ENCODE measurements around the gene OR5AL1. TPM values are rescaled to one million over a fixed set of nuclear protein-coding genes. Genes with fewer than 3 reads are reported as not detected.
"Not testable (repeated sequence)": the region's sequence is repeated elsewhere in the genome, so short reads cannot be mapped to it uniquely, and the experiment has no call there.

The OR5AL1 gene
- not detected for polyA plus RNA-seq (2012; ENCODE audit: missing spikeins)

GRCh38 chr11:56412396-56412795, at the start of gene OR5AL1:
Gene OR5AL1, plus strand, starts transcription at chr11:56412696.
- no peak for DNase-seq (ENCODE audit: insufficient read length)
- no peak for TF ChIP-seq TAF1 (IDR thresholded peaks at IDR 0.05; ENCODE audit: borderline replicate concordance, low read depth, low read length)
- no peak for TF ChIP-seq POLR2AphosphoS5 (IDR thresholded peaks at IDR 0.05; ENCODE audit: low read depth, low read length)
- TF ChIP-seq POLR2A (IDR thresholded peaks at IDR 0.05; ENCODE audit: low read depth, low read length): no peak
- FAIRE-seq: no peak

- FAIRE-seq: no peak
- TF ChIP-seq TAF1 (IDR thresholded peaks at IDR 0.05; ENCODE audit: borderline replicate concordance, low read depth, low read length): no peak
- no peak for TF ChIP-seq POLR2AphosphoS5 (IDR thresholded peaks at IDR 0.05; ENCODE audit: low read depth, low read length)
- no peak for TF ChIP-seq POLR2A (IDR thresholded peaks at IDR 0.05; ENCODE audit: low read depth, low read length)
- no peak for DNase-seq (ENCODE audit: insufficient read length)
Observed at GRCh38 chr11:56375324-56375723, 37.2 kb upstream of the OR5AL1 start, which contains the start of gene OR8U1. Gene OR8U1, plus strand, starts transcription at chr11:56375624. Its CDS starts 0 bp downstream, at chr11:56375624.

GRCh38 chr11:56380120-56380519, 32.4 kb upstream of the OR5AL1 start:
- DNase-seq (ENCODE audit: insufficient read length) (no peak), FAIRE-seq (no peak)
- TF ChIP-seq TAF1 (IDR thresholded peaks at IDR 0.05; ENCODE audit: borderline replicate concordance, low read depth, low read length) (no peak), POLR2AphosphoS5 (IDR thresholded peaks at IDR 0.05; ENCODE audit: low read depth, low read length) (no peak)

- FAIRE-seq (no peak), DNase-seq (ENCODE audit: insufficient read length) (no peak)
- TF ChIP-seq POLR2AphosphoS5 (IDR thresholded peaks at IDR 0.05; ENCODE audit: low read depth, low read length) (no peak), TAF1 (IDR thresholded peaks at IDR 0.05; ENCODE audit: borderline replicate concordance, low read depth, low read length) (no peak), POLR2A (IDR thresholded peaks at IDR 0.05; ENCODE audit: low read depth, low read length) (no peak)
Observed at GRCh38 chr11:56394381-56394780, 18.1 kb upstream of the OR5AL1 start.

- FAIRE-seq: no peak
- DNase-seq (ENCODE audit: insufficient read length): no peak
- TF ChIP-seq POLR2A (IDR thresholded peaks at IDR 0.05; ENCODE audit: low read depth, low read length) (no peak), POLR2AphosphoS5 (IDR thresholded peaks at IDR 0.05; ENCODE audit: low read depth, low read length) (no peak), TAF1 (IDR thresholded peaks at IDR 0.05; ENCODE audit: borderline replicate concordance, low read depth, low read length) (no peak)
Observed at GRCh38 chr11:56396047-56396446, 16.4 kb upstream of the OR5AL1 start.

- FAIRE-seq; DNase-seq (ENCODE audit: insufficient read length): not testable (repeated sequence)
Observed at GRCh38 chr11:56401858-56402461, 10.5 kb upstream of the OR5AL1 start.

- TF ChIP-seq POLR2AphosphoS5 (IDR thresholded peaks at IDR 0.05; ENCODE audit: low read depth, low read length): no peak
- TF ChIP-seq POLR2A (IDR thresholded peaks at IDR 0.05; ENCODE audit: low read depth, low read length): no peak
- TF ChIP-seq TAF1 (IDR thresholded peaks at IDR 0.05; ENCODE audit: borderline replicate concordance, low read depth, low read length): no peak
- FAIRE-seq (no peak), DNase-seq (ENCODE audit: insufficient read length) (no peak)
Observed at GRCh38 chr11:56404393-56404792, 8.1 kb upstream of the OR5AL1 start.

- DNase-seq (ENCODE audit: insufficient read length) (no peak), FAIRE-seq (no peak)
- no peak for TF ChIP-seq TAF1 (IDR thresholded peaks at IDR 0.05; ENCODE audit: borderline replicate concordance, low read depth, low read length)
- no peak for TF ChIP-seq POLR2AphosphoS5 (IDR thresholded peaks at IDR 0.05; ENCODE audit: low read depth, low read length)
- no peak for TF ChIP-seq POLR2A (IDR thresholded peaks at IDR 0.05; ENCODE audit: low read depth, low read length)
Observed at GRCh38 chr11:56410801-56411200, 1.7 kb upstream of the OR5AL1 start.

GRCh38 chr11:56453521-56453920, 41.0 kb downstream of the OR5AL1 start:
- DNase-seq (ENCODE audit: insufficient read length): no peak
- TF ChIP-seq POLR2AphosphoS5 (IDR thresholded peaks at IDR 0.05; ENCODE audit: low read depth, low read length) (no peak), TAF1 (IDR thresholded peaks at IDR 0.05; ENCODE audit: borderline replicate concordance, low read depth, low read length) (no peak), POLR2A (IDR thresholded peaks at IDR 0.05; ENCODE audit: low read depth, low read length) (no peak)
- FAIRE-seq: no peak

GRCh38 chr11:56457076-56457475, 44.6 kb downstream of the OR5AL1 start:
- TF ChIP-seq TAF1 (IDR thresholded peaks at IDR 0.05; ENCODE audit: borderline replicate concordance, low read depth, low read length): no peak
- DNase-seq (ENCODE audit: insufficient read length) (no peak), FAIRE-seq (no peak)
